A549 (cell line): Measurements from ENCODE around the gene ELF5.

Source experiments
- CBX8 ChIP-seq: fragments of 200-600 bp; sonication (generic); IDR thresholded peaks from 2 replicates; pipeline ENCODE4 v1.6.1; 2016
- ESRRA ChIP-seq: fragments of 150-350 bp; IDR thresholded peaks from 2 replicates; pipeline ENCODE4 v1.6.1; 2014; ENCODE audit warnings: mild to moderate bottlenecking, low read length, borderline replicate concordance
- JUNB ChIP-seq: fragments of >200 bp; sonication (Bioruptor Twin); formaldehyde crosslinking; IDR thresholded peaks from 2 replicates; pipeline ENCODE4 v1.6.1; 2016
- KDM1A ChIP-seq: fragments of 200-600 bp; sonication (generic); IDR thresholded peaks from 2 replicates; pipeline ENCODE4 v1.6.1; 2016; ENCODE audit warnings: low read depth, mild to moderate bottlenecking
- NR3C1 ChIP-seq: fragments of >200 bp; sonication (Bioruptor Twin); formaldehyde crosslinking; IDR thresholded peaks from 3 replicates; pipeline ENCODE4 v1.6.1; 2017
- POLR2A ChIP-seq: IDR thresholded peaks from 2 replicates; pipeline ENCODE4 v1.6.1; 2012; ENCODE audit warnings: mild to moderate bottlenecking, low read length
- TF ChIP-seq, protein P1 (sequence below): fragments of >200 bp; sonication (Bioruptor Twin); formaldehyde crosslinking; IDR thresholded peaks from 3 replicates; pipeline ENCODE4 v1.5.1; 2016
- TF ChIP-seq, protein P2 (sequence below): fragments of 200-600 bp; sonication (generic); IDR thresholded peaks from 2 replicates; pipeline ENCODE4 v1.6.1; 2016; ENCODE audit warnings: antibody characterized with exemption, mild to moderate bottlenecking, moderate library complexity

- TF ChIP-seq NR3C1 (no peak), POLR2A (no peak), ESRRA (no peak), JUNB (no peak), CBX8 (no peak), KDM1A (no peak)
- TF ChIP-seq, protein P1, sequence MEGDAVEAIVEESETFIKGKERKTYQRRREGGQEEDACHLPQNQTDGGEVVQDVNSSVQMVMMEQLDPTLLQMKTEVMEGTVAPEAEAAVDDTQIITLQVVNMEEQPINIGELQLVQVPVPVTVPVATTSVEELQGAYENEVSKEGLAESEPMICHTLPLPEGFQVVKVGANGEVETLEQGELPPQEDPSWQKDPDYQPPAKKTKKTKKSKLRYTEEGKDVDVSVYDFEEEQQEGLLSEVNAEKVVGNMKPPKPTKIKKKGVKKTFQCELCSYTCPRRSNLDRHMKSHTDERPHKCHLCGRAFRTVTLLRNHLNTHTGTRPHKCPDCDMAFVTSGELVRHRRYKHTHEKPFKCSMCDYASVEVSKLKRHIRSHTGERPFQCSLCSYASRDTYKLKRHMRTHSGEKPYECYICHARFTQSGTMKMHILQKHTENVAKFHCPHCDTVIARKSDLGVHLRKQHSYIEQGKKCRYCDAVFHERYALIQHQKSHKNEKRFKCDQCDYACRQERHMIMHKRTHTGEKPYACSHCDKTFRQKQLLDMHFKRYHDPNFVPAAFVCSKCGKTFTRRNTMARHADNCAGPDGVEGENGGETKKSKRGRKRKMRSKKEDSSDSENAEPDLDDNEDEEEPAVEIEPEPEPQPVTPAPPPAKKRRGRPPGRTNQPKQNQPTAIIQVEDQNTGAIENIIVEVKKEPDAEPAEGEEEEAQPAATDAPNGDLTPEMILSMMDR, result no peak
- TF ChIP-seq, protein P2, sequence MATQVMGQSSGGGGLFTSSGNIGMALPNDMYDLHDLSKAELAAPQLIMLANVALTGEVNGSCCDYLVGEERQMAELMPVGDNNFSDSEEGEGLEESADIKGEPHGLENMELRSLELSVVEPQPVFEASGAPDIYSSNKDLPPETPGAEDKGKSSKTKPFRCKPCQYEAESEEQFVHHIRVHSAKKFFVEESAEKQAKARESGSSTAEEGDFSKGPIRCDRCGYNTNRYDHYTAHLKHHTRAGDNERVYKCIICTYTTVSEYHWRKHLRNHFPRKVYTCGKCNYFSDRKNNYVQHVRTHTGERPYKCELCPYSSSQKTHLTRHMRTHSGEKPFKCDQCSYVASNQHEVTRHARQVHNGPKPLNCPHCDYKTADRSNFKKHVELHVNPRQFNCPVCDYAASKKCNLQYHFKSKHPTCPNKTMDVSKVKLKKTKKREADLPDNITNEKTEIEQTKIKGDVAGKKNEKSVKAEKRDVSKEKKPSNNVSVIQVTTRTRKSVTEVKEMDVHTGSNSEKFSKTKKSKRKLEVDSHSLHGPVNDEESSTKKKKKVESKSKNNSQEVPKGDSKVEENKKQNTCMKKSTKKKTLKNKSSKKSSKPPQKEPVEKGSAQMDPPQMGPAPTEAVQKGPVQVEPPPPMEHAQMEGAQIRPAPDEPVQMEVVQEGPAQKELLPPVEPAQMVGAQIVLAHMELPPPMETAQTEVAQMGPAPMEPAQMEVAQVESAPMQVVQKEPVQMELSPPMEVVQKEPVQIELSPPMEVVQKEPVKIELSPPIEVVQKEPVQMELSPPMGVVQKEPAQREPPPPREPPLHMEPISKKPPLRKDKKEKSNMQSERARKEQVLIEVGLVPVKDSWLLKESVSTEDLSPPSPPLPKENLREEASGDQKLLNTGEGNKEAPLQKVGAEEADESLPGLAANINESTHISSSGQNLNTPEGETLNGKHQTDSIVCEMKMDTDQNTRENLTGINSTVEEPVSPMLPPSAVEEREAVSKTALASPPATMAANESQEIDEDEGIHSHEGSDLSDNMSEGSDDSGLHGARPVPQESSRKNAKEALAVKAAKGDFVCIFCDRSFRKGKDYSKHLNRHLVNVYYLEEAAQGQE, result no peak
Observed at GRCh38 chr11:34481307-34481706, 32.3 kb downstream of the ELF5 start.
